Left kidney (tissue), 8 donors: Measurements from ENCODE around the gene HNRNPL. TPM values are rescaled to one million over a fixed set of nuclear protein-coding genes. Genes with fewer than 3 reads are reported as not detected.
"Not testable (repeated sequence)": the region's sequence is repeated elsewhere in the genome, so short reads cannot be mapped to it uniquely, and the experiment has no call there.

Source experiments
- DNase-seq: peaks from one replicate; pipeline ENCODE4 v3.0.0-alpha.2; 2013
- long read RNA-seq, 8 donors: transcript quantifications; one replicate each; lab custom pipeline, GENCODE V29; 2026
- polyA plus RNA-seq: library from polyadenylated mRNA; unstranded; fragments of 120-200 nt; gene quantifications from one replicate; pipeline ENCODE4 v1.2.1, GENCODE V29; 2013; ENCODE audit not compliant: insufficient read length

HNRNPL gene
- 538 TPM for polyA plus RNA-seq
- long read RNA-seq, donor 1, transcript HNRNPL-201 (13 exons, 2,471 nt) = major isoform, 26 of 234 reads
- long read RNA-seq, donor 1, transcript HNRNPL-206 (6 exons, 3,094 nt) = minor isoform, 6 of 234 reads
- long read RNA-seq, donor 1, transcript HNRNPL-207 (7 exons, 900 nt) = minor isoform, 6 of 234 reads
- long read RNA-seq, donor 1, partial matches to known transcripts = 191 of 234 reads
- long read RNA-seq, donor 1, other reads (novel, unspliced or antisense) = 0 of 234 reads
- long read RNA-seq, donor 2, transcript HNRNPL-203 (7 exons, 2,404 nt) = minor isoform, 5 of 111 reads
- long read RNA-seq, donor 2, transcript HNRNPL-210 (13 exons, 1,633 nt) = minor isoform, 7 of 111 reads
- long read RNA-seq, donor 2, transcript HNRNPL-201 (13 exons, 2,471 nt) = major isoform, 47 of 111 reads
- long read RNA-seq, donor 2, partial matches to known transcripts = 44 of 111 reads
- long read RNA-seq, donor 2, other reads (novel, unspliced or antisense) = 0 of 111 reads
- long read RNA-seq, donor 3, transcript HNRNPL-210 (13 exons, 1,633 nt) = minor isoform, 5 of 79 reads
- long read RNA-seq, donor 3, transcript HNRNPL-201 (13 exons, 2,471 nt) = major isoform, 32 of 79 reads
- long read RNA-seq, donor 3, partial matches to known transcripts = 26 of 79 reads
- long read RNA-seq, donor 3, other reads (novel, unspliced or antisense) = 0 of 79 reads
- long read RNA-seq, donor 4, partial matches to known transcripts = 0 of 7 reads
- long read RNA-seq, donor 4, other reads (novel, unspliced or antisense) = 0 of 7 reads
- long read RNA-seq, donor 5, transcript HNRNPL-201 (13 exons, 2,471 nt) = major isoform, 74 of 153 reads
- long read RNA-seq, donor 5, transcript HNRNPL-203 (7 exons, 2,404 nt) = minor isoform, 5 of 153 reads
- long read RNA-seq, donor 5, transcript HNRNPL-210 (13 exons, 1,633 nt) = minor isoform, 5 of 153 reads
- long read RNA-seq, donor 5, transcript HNRNPL-206 (6 exons, 3,094 nt) = minor isoform, 7 of 153 reads
- long read RNA-seq, donor 5, partial matches to known transcripts = 53 of 153 reads
- long read RNA-seq, donor 5, other reads (novel, unspliced or antisense) = 5 of 153 reads
- long read RNA-seq, donor 6, transcript HNRNPL-201 (13 exons, 2,471 nt) = major isoform, 31 of 489 reads
- long read RNA-seq, donor 6, transcript HNRNPL-207 (7 exons, 900 nt) = minor isoform, 6 of 489 reads
- long read RNA-seq, donor 6, transcript HNRNPL-206 (6 exons, 3,094 nt) = minor isoform, 7 of 489 reads
- long read RNA-seq, donor 6, partial matches to known transcripts = 438 of 489 reads
- long read RNA-seq, donor 6, other reads (novel, unspliced or antisense) = 0 of 489 reads
- long read RNA-seq, donor 7, transcript HNRNPL-210 (13 exons, 1,633 nt) = minor isoform, 11 of 513 reads
- long read RNA-seq, donor 7, transcript HNRNPL-201 (13 exons, 2,471 nt) = major isoform, 56 of 513 reads
- long read RNA-seq, donor 7, partial matches to known transcripts = 426 of 513 reads
- long read RNA-seq, donor 7, other reads (novel, unspliced or antisense) = 5 of 513 reads
- long read RNA-seq, donor 8, transcript HNRNPL-201 (13 exons, 2,471 nt) = major isoform, 20 of 31 reads
- long read RNA-seq, donor 8, partial matches to known transcripts = 5 of 31 reads
- long read RNA-seq, donor 8, other reads (novel, unspliced or antisense) = 0 of 31 reads

DNA sequence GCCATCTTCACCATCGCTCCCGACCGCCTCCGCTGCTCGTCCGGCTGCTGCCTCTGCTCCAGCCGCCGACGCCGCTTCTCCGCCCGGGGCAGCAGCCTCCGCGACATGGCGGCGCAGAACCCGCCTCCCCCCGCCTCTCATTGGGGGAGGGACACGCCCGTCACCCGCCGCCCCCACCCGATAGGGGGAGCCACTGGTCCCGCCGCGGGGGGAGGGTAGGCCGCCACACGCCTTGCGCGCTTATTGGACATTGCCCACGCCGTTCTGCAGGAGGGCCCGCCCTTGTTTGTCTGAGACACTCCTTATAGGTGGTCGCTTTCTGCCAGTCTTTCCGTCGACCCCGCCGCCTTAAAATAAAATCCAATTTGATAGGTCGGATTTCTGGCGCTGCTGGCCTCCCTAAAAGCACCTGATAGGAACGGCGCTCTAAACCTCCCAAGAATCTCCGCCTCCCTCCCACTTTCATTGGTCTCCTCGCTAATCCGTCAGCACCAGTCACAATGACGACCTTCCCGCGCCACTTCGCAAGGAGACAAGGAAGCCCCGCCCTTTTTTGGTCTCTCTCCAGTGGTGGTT, at the start of gene HNRNPL:
TSS of gene HNRNPL (minus strand) at position 127 of the 576 bp plus-strand sequence. CDS start at position 107, 20 bp downstream.
- DNase-seq = no peak

DNA sequence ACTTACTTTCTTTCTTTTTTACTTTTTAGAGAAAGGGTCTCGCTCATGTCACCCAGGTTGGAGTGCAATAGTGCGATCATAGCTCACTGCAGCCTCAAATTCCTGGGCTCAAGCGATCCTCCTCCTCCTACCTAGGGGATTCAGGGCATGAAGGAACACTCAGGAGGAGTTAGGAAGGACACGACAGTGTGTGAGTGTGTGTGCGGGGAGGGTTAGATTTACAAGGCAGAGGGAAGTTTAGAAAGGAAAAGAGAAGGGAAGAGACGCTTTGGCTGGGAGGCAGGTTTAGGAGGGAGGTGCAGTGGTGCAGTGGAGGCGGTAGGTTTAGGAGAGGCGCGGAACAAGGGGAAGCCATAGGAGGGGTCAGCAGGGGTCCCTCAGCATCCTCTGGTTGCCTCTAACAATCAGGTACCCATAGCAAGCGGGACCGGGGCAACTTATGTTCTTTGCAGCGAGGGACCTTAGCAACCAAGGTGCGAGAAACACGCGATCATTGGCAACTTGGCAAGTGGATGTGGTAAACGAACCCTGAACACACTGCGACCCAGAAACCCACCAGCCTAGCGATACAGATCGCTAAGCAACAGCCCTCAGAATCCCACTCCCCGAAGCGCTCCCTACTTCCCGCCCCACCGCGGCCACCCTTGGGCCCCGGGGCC, 49.1 kb upstream of the HNRNPL start:
- no peak for DNase-seq

DNA sequence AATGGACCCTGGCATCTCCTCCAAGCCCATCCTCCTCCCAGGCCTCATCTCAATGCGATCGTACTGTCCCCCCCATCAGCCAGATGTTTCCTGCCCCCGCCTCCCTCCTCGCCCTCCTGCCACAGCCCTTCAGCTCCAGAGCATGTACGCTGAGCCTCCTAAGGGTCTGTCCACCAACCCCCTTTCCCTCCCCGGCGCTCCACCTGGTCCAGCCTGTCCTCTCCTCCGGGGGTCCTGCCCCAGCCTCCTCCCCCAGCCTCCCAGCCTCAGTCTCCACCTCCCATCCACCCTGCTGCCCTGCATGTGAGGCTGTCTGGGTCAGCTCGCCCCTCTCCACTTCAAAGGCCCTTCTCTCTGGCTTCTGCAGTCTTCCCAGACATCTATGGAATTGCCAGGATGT, 45.2 kb upstream of the HNRNPL start:
- no peak for DNase-seq

DNA sequence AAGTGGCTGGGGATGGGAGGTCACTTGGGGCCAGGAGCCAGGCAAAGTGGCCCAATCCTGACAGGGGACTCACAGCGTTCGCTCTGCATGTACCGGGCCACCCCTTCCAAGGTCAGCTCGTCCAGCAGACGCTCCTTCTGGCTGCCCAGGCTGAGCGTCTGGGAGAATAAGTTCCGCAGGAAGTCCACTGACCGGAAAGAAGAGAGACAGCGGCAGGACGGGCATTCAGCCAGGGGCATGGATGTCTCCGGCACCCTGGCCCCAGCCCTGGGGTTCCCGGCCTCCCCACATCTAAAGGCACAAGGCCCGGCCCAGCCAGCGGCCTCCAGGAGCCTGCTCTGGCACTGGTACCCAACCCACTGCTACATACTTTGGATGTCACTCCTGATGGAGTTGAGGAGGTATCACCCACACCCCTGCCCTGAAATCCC, 43.6 kb upstream of the HNRNPL start:
- DNase-seq = no peak

DNA sequence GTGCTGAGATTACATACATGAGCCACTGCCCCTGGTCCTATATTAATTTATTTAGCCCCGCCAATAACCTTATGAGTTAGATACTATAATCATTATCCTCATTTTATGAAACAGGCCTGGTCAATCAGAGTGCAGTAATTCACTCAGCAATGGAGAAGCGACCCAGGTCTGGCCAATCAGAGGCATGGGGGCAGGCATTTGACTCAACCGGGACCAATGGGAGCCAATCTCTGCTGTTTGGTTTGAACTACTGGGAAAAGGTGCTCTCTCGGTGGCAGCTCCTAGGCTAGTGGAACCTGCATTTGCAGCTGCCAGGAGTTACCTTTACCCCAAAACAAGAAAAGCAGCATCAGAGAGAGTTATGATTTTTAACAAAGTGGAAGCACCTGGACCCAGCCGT, 43.1 kb upstream of the HNRNPL start:
- DNase-seq = no peak

DNA sequence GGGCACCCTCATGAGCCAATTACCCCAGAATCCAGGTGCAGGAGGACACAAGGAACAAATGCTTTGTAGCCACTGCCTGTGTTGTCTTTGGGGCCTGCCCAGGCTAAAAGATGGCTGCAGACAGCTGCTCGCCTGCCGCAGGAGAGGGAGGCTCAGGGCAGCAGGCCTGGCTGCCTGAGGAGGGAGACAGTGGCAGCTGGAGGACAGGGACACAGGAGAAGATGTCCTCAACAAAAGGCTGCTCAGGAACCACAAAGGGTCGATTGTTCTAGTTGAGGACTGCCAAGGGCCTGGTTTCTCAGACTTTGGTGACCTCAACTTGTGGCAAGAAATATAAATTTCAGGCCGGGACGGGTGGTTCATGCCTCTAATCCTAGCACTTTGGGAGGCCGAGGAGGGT, 42.0 kb upstream of the HNRNPL start:
- DNase-seq = no peak

DNA sequence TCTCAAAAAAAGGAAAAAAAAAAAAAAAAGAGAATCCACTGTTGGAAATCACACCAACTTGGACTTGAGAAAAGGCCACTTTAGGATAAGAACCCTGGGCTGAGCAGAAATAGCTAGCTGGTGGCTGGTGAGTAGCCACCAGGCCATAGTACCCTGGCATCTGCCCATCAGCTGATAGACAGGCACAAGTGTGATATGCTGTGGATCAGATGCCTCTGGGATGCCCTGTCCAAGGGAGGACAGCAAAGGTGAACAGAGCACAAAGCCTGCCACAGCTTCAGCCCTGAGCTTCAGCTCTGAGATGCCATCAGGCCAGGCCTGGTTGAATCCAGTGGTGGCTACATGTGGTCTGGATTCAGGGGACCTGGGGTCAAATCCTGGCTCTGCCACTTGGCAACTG, 40.9 kb upstream of the HNRNPL start:
- no peak for DNase-seq

DNA sequence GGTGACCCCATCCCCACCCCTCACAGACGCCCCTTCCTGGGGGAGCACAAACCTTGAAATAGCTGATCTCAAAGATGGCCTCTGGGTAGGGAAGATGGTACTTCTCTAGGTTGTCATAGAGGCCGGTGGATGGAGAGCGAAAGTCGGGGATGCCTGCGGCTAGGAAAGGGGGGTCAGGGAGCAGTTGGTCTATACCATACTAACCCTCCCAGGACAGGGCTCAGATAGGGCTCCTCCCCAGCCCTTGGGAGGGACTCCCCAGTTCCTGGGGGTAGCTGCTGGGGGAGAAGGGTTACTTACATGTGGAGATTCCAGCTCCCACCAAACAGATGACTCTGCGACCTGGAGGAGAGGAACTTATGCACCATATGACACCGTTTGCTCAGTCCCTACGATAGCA, 40.0 kb upstream of the HNRNPL start:
- no peak for DNase-seq

DNA sequence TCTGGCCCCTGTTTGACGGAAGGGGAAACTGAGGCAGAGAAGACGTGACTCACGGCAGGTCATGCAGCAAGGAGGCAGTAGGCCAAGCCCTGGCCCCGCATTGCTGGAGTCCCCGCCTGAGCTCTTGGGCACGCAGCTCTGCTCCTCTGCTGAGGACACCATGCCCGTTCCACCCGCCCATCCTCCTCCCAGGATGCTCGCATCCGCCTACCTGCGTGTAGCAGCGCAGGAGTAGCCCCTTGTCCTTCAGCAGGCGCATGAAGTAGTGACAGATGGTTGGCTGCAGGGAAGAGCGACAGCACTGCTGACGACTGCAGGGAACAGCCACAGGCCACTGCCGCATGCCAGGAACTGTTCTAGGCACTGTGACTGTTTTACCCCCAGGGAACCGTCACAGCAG, 39.1 kb upstream of the HNRNPL start:
- no peak for DNase-seq

DNA sequence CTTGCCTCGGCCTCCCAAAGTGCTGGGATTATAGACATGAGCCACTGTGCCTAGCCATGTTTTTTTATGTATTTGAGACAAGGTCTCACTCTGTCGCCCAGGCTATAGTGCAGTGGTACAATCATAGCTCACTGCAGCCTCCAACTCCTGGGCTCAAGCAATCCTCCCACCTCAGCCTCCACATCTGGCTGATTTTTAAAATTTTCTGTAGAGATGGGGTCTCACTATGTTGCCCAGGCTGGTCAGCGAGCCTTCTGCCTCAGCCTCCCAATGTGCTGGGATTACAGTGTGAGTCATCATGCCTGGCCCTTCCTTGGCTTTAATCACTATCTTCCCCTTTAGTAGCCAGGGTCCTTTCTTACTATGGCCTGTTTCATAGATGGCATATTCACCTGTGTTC, 34.9 kb upstream of the HNRNPL start:
- not testable (repeated sequence) for DNase-seq

DNA sequence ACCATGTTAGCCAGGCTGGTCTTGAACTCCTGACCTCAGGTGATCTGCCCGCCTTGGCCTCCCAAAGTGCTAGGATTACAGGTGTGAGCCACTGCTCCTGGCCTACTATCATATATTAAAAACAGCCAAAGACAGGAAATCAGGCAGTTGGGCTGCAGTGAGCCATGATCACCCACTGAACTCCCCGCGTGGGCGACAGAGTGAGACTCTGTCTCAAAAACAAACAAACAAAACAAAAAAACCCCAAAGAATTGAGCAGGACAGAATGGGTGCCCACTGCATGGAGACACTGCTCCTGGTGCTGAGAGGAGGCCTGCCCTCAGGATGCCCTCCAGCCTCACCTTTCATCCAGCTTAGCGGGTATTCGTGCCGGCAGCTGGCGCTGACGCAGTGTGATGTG, 33.5 kb upstream of the HNRNPL start:
- no peak for DNase-seq

DNA sequence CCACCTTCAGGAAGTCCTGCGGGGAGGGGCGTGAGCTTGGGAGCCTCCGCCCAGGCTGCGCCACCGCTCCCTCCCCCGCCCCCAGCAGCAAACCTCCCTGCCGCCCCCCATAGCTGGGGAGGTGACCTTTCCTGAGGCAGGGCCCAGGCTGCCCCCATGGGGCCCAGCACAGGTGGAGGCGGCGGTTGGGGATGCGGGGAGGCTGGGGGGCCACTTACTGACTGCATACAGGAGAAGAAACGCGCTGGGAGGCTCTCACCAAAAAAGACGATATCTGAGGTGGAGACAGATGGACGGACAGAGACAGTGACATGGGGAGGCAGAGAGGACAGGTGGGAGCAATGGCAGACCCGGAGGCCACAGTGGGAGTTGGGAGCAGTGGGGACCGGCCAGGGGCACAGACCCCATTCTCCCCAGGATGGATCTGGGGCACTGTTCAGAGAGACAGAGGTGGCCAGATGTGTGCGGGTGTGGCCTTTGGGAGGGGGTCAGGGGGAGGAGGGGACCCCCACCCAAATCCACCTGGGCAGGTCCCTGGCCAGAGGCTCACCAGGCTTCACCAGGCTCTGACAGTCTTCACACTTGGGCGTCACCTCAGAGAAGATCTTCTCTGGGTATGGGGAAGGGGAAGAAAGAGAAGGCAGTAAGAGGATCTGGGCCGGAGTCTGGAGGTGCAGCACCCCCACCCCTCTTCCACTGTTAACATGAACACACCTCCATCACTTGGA, 31.3 kb upstream of the HNRNPL start:
- DNase-seq = no peak

DNA sequence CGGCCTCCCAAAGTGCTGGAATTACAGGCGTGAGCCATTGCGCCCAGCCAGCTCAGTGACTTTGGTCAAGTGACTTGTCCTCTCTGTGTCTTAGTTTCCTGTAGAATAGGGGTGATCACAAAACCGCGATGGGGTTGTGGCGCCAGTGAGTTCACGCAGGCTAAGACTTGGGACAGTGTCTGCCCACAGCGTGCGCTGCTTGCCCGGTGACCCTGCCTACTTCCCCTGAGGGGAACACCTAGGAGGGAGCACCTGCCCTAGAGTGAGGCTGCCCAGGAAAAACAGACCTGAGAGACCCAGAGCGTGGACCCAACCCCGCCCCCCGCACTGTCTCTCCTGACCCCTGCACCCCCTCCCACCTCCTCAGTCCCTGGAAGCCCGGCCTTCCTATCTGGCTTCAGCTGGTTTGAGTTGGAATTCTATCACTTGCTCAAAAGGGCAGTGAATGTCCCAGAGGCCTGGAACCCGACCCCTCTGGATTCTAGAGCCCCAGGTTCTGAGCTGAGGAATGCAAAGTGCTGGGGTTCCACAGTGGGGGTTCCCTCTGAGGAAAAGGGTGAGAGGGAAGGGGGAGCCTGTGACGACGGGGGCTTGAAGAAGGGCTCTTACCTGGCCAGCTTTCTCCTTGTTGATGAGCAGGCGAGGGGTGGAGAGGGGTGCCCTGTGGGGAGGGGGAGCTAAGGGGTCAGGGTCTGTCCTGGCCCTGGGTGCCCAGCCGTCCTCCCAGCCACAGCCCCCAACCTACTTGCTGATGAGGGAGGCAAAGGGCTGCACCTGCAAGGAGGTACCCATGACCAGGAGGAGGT, 30.5 kb upstream of the HNRNPL start:
- DNase-seq = no peak

DNA sequence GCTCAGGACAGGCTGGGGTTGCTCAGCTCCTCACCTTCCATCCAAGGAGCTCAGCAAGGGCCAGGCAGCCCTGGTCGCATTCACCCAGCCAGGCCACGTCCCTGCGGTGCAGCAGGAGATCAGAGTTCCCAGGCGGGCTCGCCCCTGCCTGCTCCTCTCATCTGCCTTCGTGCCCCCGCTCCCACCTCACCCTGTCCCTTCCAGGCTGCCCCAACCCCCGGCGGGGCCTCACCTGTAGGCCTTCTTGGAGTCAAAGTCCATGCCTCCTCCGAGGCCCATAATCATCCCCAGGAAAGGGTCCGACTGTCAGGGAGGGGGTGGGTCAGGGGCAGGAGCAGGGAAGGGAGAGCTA, 29.6 kb upstream of the HNRNPL start:
- DNase-seq = no peak

DNA sequence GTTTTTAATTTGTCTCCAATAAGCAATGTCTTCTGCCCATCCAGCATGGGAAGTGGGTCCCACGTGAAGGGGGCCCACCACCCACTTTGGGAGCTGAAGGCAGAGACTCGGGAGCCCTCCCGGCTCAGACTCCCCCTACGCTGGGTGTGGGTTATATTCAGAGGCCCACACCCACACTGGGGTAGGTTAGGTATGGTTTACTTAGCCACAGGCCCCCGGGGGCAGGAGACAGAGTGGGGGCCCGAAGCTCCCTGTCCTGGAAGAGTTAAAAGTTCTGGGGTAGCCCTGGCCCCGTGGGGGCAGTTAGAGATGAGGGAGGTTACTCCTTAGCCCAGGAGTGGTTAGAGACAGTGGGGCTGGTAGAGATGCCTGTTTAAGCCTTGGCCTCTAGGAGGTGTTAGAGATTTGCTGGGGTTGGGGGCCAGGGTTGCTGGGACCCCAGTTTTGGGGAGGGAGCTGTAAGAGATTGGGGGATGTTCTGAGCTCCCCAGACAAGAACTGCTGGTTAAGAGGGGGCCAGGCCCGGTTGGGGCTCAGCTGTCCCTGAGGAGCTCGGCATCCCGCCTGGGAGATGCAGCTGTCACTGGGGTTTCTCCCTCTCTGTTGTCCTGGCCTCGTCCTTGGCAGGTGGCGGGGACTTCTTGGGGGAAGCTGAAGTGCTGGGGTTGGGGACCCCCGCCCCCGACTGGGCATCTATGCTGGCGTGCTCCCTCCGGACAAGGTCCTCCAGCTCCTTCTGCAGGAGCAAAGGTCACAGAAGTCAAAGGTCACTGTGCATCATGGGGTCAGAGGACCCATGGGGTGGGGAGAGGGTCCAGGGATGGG, 29.0 kb upstream of the HNRNPL start:
- no peak for DNase-seq

DNA sequence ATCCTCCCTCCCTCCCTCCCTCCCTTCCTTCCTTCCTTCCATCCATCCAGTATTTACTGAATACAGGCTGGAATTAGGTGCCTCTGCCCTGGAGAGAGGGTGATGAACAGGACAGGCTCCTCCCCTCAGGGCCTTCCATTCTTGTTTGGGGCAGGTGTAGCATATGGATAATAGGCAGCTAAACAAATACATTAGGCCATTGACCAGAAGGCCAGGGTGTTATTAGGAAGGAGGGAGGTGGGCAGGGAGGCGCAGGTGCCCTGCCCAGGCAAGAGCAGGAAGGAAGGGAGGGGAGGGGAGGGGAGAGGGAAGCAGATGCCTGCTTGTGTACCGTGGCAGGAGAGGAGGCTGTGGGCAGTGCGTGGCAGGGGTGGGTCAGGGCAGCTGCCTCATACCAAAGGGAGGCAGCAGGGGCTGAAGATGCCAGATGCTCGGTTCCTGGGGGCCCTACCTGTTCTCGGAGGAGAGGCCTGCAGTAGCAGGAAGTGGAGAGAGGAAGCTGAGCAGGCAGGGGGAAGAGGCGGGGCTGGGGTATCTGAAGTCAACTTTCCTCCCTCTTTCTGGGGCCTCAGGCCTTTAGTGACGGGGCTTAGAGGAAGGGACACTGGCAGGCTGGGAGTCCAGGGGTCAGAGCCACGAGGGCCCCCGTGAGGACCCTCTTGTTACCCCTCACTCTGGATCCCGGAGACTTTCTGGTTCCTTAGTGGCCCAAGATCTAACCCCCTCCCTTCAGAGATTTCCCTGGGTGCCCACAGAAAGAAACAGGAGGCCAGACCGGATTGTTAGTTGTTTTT, 28.2 kb upstream of the HNRNPL start, which contains the start of gene RINL:
TSS of gene RINL (minus strand) at position 495 of the 794 bp plus-strand sequence. CDS start 1,533 bp downstream, outside the sequence.
- no peak for DNase-seq
